Stimulated activated CD4-positive, alpha-beta T cell treated with anti-CD3 and anti-CD28 coated beads, Interleukin-1b, Interleukin-23, amount 100 ng/mL, for 24 hours (primary cell): ENCODE measurements around the gene SNAP25.

Experiments used
- DNase-seq, 4 experiments: peaks; one replicate each; pipeline ENCODE4 v3.0.0-alpha.2; 2020; ENCODE audit warnings: low read depth in 4 of 4, low spot score in 1 of 4

The SNAP25 gene

GRCh38 chr20:10328897-10329255 lies 110.2 kb downstream of the SNAP25 start:
- DNase-seq: no peak

- no peak for DNase-seq
Observed at GRCh38 chr20:10329387-10330005, 110.9 kb downstream of the SNAP25 start.

- no peak for DNase-seq
Observed at GRCh38 chr20:10330071-10330470, 111.4 kb downstream of the SNAP25 start.

GRCh38 chr20:10332656-10333415 lies 114.2 kb downstream of the SNAP25 start:
- no peak for DNase-seq

- no peak for DNase-seq
Observed at GRCh38 chr20:10336959-10337729, 118.5 kb downstream of the SNAP25 start.

- DNase-seq: no peak
Observed at GRCh38 chr20:10338426-10339180, 120.0 kb downstream of the SNAP25 start.

- DNase-seq: no peak
Observed at GRCh38 chr20:10339609-10340008, 121.0 kb downstream of the SNAP25 start.

GRCh38 chr20:10342152-10342551 lies 123.5 kb downstream of the SNAP25 start:
- no peak for DNase-seq

GRCh38 chr20:10344953-10345352 lies 126.3 kb downstream of the SNAP25 start:
- no peak for DNase-seq

GRCh38 chr20:10347086-10347880 lies 128.7 kb downstream of the SNAP25 start:
- DNase-seq: no peak

GRCh38 chr20:10349118-10349517 lies 130.5 kb downstream of the SNAP25 start:
- DNase-seq: no peak

- DNase-seq: no peak
Observed at GRCh38 chr20:10350188-10350842, 131.7 kb downstream of the SNAP25 start.

- no peak for DNase-seq
Observed at GRCh38 chr20:10352934-10353824, 134.5 kb downstream of the SNAP25 start.

GRCh38 chr20:10356628-10357027 lies 138.0 kb downstream of the SNAP25 start:
- no peak for DNase-seq
